Mononuclear cell (primary cell): Measurements from ENCODE around the gene DCC. TPM values are rescaled to one million over a fixed set of nuclear protein-coding genes. Genes with fewer than 3 reads are reported as not detected.

Experiments used
- H3K27me3 ChIP-seq: 2 replicates; pipeline ENCODE4 v1.6.0; 2011; ENCODE audit warnings: low read length, control low read depth; ENCODE audit not compliant: insufficient read depth
- H3K4me1 ChIP-seq: 2 replicates; pipeline ENCODE4 v1.5.1; 2011; ENCODE audit warnings: mild to moderate bottlenecking, low read length, control low read depth; ENCODE audit not compliant: insufficient read depth
- H3K4me3 ChIP-seq: 2 replicates; pipeline ENCODE4 v1.5.1; 2011; ENCODE audit warnings: mild to moderate bottlenecking, low read length, moderate library complexity
- H3K9me3 ChIP-seq: 2 replicates; pipeline ENCODE4 v1.5.1; 2011; ENCODE audit warnings: low read depth, mild to moderate bottlenecking, control low read depth, low read length
- total RNA-seq: library from RNA; depleted of rRNA; stranded (reverse); fragments of >200 nt; gene quantifications from one replicate; pipeline ENCODE4 v1.2.3, GENCODE V29; 2012

Gene DCC
- total RNA-seq, 1 donor, result under 0.01 TPM

DNA sequence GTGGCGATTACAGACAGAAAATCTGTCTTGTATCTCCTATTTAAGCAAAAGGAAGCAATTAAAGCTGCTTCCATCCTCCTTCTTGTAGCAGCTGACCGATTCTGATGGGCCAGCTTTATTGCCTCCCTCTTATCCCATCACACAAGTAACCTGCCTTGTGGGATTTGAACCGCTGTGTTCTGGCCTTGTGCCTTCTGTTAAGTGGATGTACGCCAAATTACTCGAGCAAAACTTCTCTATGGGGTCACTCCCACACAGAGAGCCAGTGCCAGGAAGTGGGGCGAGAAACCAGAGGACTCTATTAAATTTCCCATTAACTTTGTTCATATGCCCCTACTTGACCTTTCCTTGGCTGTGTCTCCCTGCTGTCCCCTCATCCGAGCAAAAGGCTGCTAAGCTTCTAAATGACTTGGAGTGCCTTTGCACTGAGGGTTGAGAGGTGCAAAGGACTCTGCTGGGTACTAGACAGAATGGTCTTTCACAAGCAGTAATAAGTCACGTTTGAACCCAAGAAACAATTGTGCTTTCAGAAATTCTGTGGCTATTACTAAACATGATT is 1212.0 kb downstream of the DCC start:
- no peaks in the 10 kb centered on the region for H3K4me1 ChIP-seq
- no peaks in the 10 kb centered on the region for H3K27me3 ChIP-seq
- no peak overlapping the region for H3K4me3 ChIP-seq
- H3K9me3 ChIP-seq, result no peaks in the 10 kb centered on the region

DNA sequence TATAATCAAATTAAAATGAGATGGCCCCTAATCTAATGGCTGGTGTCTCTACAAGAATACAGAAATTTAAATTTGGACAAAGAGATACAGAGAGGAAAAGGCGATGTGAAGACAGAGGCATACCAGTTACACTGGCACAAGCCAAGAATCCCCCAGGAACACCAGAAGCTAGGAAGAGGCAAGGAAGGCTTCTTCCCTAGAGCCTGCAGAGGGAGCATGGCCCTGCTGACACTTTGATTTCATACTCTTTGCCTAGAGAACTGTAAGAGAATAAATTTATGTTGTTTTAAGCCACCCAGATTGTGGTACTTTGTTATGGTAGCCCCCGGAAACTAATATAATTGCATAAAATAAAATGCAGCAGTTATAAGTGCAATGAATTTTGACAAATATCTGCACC is 1213.0 kb downstream of the DCC start:
- Histone ChIP-seq H3K4me3 (no peak overlapping the region), H3K27me3 (no peaks in the 10 kb centered on the region), H3K4me1 (no peaks in the 10 kb centered on the region), H3K9me3 (no peaks in the 10 kb centered on the region)

DNA sequence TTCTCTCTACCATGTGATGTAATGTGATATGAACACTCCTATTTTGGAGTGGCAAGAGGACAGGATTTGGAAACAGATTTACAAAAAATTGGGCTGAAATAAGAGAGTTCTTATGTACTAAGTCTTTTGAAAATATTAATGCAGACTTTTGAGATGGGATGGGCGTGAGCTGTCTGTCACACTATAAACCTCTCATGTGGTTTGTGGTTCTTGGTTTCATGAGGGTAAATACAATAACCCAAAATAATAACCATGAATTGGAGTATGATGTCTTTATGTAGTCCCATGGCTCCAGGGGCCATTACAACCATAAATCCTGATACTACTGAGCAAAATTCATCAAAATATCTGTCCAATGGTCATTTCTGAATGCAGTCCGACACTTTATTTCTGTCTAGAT is 1216.5 kb downstream of the DCC start:
- no peak overlapping the region for H3K4me3 ChIP-seq
- H3K27me3 ChIP-seq, result no peaks in the 10 kb centered on the region
- no peaks in the 10 kb centered on the region for H3K4me1 ChIP-seq
- H3K9me3 ChIP-seq, result no peaks in the 10 kb centered on the region

DNA sequence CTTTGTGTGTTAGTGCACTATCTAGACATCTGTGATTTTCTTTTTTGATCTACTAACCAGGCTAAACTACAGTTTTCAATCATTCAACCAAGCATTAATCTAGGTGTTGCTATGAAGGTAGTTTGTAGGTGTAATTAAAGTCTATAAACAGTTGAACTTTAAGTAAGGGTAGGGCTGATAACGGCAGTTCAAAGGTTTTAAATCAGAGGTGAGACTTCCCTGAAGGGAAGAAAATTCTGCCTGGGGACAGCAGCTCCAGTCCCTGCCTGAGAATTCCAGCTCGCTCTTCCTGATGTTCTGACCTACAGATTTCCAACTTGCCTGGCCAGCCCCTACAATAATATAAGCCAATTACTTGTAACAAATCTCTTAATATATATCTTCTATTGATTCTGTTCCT is 1220.5 kb downstream of the DCC start:
- H3K4me3 ChIP-seq, result no peak overlapping the region
- no peaks in the 10 kb centered on the region for H3K27me3 ChIP-seq
- H3K4me1 ChIP-seq, result no peaks in the 10 kb centered on the region
- H3K9me3 ChIP-seq, result no peaks in the 10 kb centered on the region

DNA sequence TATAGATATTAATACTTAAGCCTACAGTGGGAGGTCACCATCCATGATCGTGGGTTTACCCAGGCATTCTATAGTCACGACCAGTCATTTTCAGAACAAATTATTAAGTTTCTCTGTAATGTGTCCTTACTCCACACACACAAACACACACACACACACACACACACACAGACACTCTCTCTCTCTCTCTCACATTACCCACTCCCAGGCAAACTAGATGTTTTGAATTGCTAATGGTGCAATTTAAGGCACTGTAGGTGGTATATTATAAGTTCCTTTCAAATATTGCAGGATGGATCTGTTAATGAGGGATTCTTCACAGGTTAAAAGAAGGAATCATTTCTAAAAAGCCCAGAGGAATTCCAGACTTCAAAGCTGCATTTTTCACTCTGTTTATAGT is 1226.6 kb downstream of the DCC start:
- H3K27me3 ChIP-seq, result no peaks in the 10 kb centered on the region
- H3K9me3 ChIP-seq, result no peaks in the 10 kb centered on the region
- H3K4me1 ChIP-seq, result no peaks in the 10 kb centered on the region
- no peak overlapping the region for H3K4me3 ChIP-seq

DNA sequence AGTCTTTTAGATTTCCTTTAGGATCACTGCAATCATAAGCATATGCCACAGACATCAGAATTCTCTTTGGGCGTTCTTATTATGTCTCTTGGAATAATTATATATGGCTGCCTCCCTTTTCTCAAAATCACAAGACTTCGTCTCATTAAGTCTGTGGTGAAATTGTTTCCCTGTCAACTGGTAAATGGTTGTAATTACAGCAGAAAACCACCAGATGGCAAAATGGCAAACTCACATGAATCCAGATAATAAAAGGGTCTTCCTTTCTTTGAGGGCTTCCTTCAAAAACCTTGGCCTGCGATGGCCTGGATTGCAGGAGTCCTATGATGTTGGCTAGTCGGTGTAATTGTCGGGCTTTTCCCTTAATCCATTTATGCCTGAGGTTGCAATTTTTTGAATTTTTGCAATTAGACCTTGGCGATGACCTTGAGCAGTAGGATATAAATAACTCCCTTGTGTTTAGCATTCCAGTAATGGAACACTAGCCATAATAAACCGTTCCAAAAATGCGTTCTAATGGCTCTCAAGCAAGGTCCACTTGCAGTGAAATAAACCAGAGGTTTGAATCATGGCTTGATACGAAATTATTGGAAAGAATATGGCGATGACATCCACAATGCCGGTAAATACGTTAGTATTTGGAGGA is 1228.1 kb downstream of the DCC start:
- H3K27me3 ChIP-seq, result no peaks in the 10 kb centered on the region
- H3K9me3 ChIP-seq, result no peaks in the 10 kb centered on the region
- H3K4me3 ChIP-seq, result no peak overlapping the region
- no peaks in the 10 kb centered on the region for H3K4me1 ChIP-seq
